Hepatocyte (in vitro differentiated cells): ENCODE results near the gene PAQR9. TPM values are rescaled to one million over a fixed set of nuclear protein-coding genes. Genes with fewer than 3 reads are reported as not detected.
A peak's percentile ranks its signal among the peaks of the same experiment; 100 is the strongest.

Source experiments
- DNase-seq: peaks from one replicate; pipeline ENCODE4 v3.0.0-alpha.2; 2016; ENCODE audit warnings: low spot score
- H2AFZ ChIP-seq: fragments of 200-600 bp; sonication (generic); 2 replicates; pipeline ENCODE4 v1.6.0; 2016; ENCODE audit warnings: antibody characterized with exemption, mild to moderate bottlenecking
- H3K27ac ChIP-seq: fragments of 200-600 bp; sonication (generic); 2 replicates; pipeline ENCODE4 v1.5.1; 2016; ENCODE audit warnings: mild to moderate bottlenecking
- H3K27me3 ChIP-seq: fragments of 200-600 bp; sonication (generic); 2 replicates; pipeline ENCODE4 v1.6.1; 2016
- H3K36me3 ChIP-seq: fragments of 200-600 bp; sonication (generic); replicated peaks from 2 replicates; pipeline ENCODE4 v1.5.1; 2016; ENCODE audit warnings: low read depth; ENCODE audit not compliant: insufficient read depth
- H3K4me1 ChIP-seq: fragments of 200-600 bp; sonication (generic); 2 replicates; pipeline ENCODE4 v1.5.1; 2016; ENCODE audit warnings: mild to moderate bottlenecking, moderate library complexity; ENCODE audit not compliant: insufficient read depth
- H3K4me2 ChIP-seq: fragments of 200-600 bp; sonication (generic); 2 replicates; pipeline ENCODE4 v1.6.0; 2016
- H3K4me3 ChIP-seq: fragments of 200-600 bp; sonication (generic); 2 replicates; pipeline ENCODE4 v1.5.1; 2016; ENCODE audit warnings: mild to moderate bottlenecking
- H3K79me2 ChIP-seq: fragments of 200-600 bp; sonication (generic); 2 replicates; pipeline ENCODE4 v1.6.0; 2017; ENCODE audit warnings: mild to moderate bottlenecking
- H3K9me2 ChIP-seq: fragments of 200-600 bp; sonication (generic); replicated peaks from 2 replicates; pipeline ENCODE4 v1.6.0; 2017; ENCODE audit warnings: mild to moderate bottlenecking; ENCODE audit not compliant: insufficient read depth
- H3K9me3 ChIP-seq: fragments of 200-600 bp; sonication (generic); 2 replicates; pipeline ENCODE4 v1.5.1; 2016; ENCODE audit warnings: low read depth, mild to moderate bottlenecking
- H4K20me1 ChIP-seq: fragments of 200-600 bp; sonication (generic); 2 replicates; pipeline ENCODE4 v1.6.0; 2016; ENCODE audit warnings: mild to moderate bottlenecking; ENCODE audit not compliant: insufficient read depth, poor library complexity, severe bottlenecking
- EZH2 ChIP-seq: fragments of 200-600 bp; sonication (generic); IDR thresholded peaks from 2 replicates; pipeline ENCODE4 v1.6.1; 2016; ENCODE audit warnings: antibody characterized with exemption, mild to moderate bottlenecking, borderline replicate concordance
- EZH2phosphoT487 ChIP-seq: fragments of 200-600 bp; sonication (generic); IDR thresholded peaks from one replicate; pipeline ENCODE4 v1.6.1; 2018; ENCODE audit warnings: antibody characterized with exemption, mild to moderate bottlenecking, low read depth, moderate library complexity; ENCODE audit not compliant: unreplicated experiment, severe bottlenecking
- WGBS: methylation state at CpG from one replicate; pipeline ENCODE4 v1.1.6; 2016; ENCODE audit warnings: low lambda C conversion rate; ENCODE audit errors: missing lambda C conversion rate; 5-methylcytosine and 5-hydroxymethylcytosine counted together
- polyA plus RNA-seq: library from polyadenylated mRNA; unstranded; fragments of >200 nt; fragmentation: Nextera tagmentation; extraction: Ambion mirVana; gene quantifications from 2 replicates; pipeline ENCODE4 v1.2.1, GENCODE V29; 2016
- total RNA-seq: library from RNA; depleted of rRNA; stranded (reverse); fragments of >200 nt; gene quantifications from 2 replicates; pipeline ENCODE4 v1.2.3, GENCODE V29; 2014
- TF ChIP-seq, protein P1 (sequence below): fragments of 200-600 bp; sonication (generic); IDR thresholded peaks from 2 replicates; pipeline ENCODE4 v1.5.1; 2016; ENCODE audit warnings: antibody characterized with exemption, mild to moderate bottlenecking; ENCODE audit not compliant: poor library complexity

PAQR9 gene
- total and polyA plus RNA-seq, 2 experiments from 2014 or later, result 2.9 to 3.8 TPM

- Histone ChIP-seq H3K36me3 (no peaks in the 10 kb centered on the region), H3K9me3 (no peaks in the 10 kb centered on the region), H3K4me2 (no peak overlapping the region), H3K4me3 (no peak overlapping the region), H3K27me3 (no peaks in the 10 kb centered on the region), H4K20me1 (no peaks in the 10 kb centered on the region), H3K9me2 (no peaks in the 10 kb centered on the region), H3K27ac (no peak overlapping the region), H2AFZ (no peak overlapping the region), H3K4me1 (no peaks in the 10 kb centered on the region), H3K79me2 (no peaks in the 10 kb centered on the region)
- TF ChIP-seq, protein P1, sequence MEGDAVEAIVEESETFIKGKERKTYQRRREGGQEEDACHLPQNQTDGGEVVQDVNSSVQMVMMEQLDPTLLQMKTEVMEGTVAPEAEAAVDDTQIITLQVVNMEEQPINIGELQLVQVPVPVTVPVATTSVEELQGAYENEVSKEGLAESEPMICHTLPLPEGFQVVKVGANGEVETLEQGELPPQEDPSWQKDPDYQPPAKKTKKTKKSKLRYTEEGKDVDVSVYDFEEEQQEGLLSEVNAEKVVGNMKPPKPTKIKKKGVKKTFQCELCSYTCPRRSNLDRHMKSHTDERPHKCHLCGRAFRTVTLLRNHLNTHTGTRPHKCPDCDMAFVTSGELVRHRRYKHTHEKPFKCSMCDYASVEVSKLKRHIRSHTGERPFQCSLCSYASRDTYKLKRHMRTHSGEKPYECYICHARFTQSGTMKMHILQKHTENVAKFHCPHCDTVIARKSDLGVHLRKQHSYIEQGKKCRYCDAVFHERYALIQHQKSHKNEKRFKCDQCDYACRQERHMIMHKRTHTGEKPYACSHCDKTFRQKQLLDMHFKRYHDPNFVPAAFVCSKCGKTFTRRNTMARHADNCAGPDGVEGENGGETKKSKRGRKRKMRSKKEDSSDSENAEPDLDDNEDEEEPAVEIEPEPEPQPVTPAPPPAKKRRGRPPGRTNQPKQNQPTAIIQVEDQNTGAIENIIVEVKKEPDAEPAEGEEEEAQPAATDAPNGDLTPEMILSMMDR, result no peak
- TF ChIP-seq EZH2 (no peak), EZH2phosphoT487 (no peak)
- DNase-seq, result no peak
- 86% methylated on average over 1 of the region's 1 CpG for WGBS
Observed at GRCh38 chr3:142943349-142943748, 20.1 kb downstream of the PAQR9 start.

GRCh38 chr3:142941373-142942123, 21.9 kb downstream of the PAQR9 start:
- no peaks in the 10 kb centered on the region for H3K27me3 ChIP-seq
- H3K4me3 ChIP-seq, result no peak overlapping the region
- H2AFZ ChIP-seq, result no peak overlapping the region
- DNase-seq, result peak; percentile 10
- no peaks in the 10 kb centered on the region for H3K36me3 ChIP-seq
- H3K4me2 ChIP-seq, result no peak overlapping the region
- no peaks in the 10 kb centered on the region for H3K9me2 ChIP-seq
- 73% methylated on average over 8 of the region's 8 CpGs for WGBS
- no peaks in the 10 kb centered on the region for H3K9me3 ChIP-seq
- TF ChIP-seq, protein P1, result no peak
- TF ChIP-seq EZH2phosphoT487, result no peak
- TF ChIP-seq EZH2, result no peak
- H3K79me2 ChIP-seq, result no peaks in the 10 kb centered on the region
- no peaks in the 10 kb centered on the region for H4K20me1 ChIP-seq
- H3K4me1 ChIP-seq, result no peaks in the 10 kb centered on the region
- H3K27ac ChIP-seq, result no peak overlapping the region

DNA sequence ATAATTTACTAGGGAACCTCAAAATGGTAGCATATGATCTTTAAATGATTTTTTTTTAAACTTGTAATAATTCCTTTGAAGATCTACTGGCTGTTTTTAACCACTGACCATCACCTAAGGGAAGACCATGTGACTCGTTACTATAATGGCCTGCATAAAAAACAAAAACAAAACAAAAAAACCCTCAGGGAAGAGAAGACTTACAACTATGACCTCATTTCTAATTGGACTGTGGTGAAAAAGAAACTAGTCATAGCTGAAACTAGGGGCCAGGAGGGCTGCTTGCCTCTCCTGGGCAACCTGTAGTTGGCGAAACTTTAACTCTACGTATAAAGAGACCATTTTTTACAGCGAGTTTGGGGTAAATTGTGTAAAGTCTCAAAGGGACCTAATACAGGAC, 23.0 kb downstream of the PAQR9 start:
- TF ChIP-seq EZH2phosphoT487, result no peak
- no peak for TF ChIP-seq EZH2
- TF ChIP-seq, protein P1, result no peak
- no peak overlapping the region for H3K4me2 ChIP-seq

More for the DNA sequence above, 23.0 kb downstream of the PAQR9 start:
- WGBS, result 63% methylated on average over 4 of the region's 4 CpGs
- no peak overlapping the region for H2AFZ ChIP-seq
- no peak overlapping the region for H3K4me3 ChIP-seq
- no peaks in the 10 kb centered on the region for H3K27me3 ChIP-seq
- H3K9me2 ChIP-seq, result no peaks in the 10 kb centered on the region
- H4K20me1 ChIP-seq, result no peaks in the 10 kb centered on the region
- no peaks in the 10 kb centered on the region for H3K9me3 ChIP-seq
- H3K27ac ChIP-seq, result peak overlapping the region; percentile 4
- H3K79me2 ChIP-seq, result no peaks in the 10 kb centered on the region
- no peaks in the 10 kb centered on the region for H3K4me1 ChIP-seq
- no peaks in the 10 kb centered on the region for H3K36me3 ChIP-seq
- no peak for DNase-seq
